Panc1 (cell line): ENCODE data around the gene KTN1. TPM values are rescaled to one million over a fixed set of nuclear protein-coding genes. Genes with fewer than 3 reads are reported as not detected.

Experiments used
- ATAC-seq: fragments of 200-7000 bp; cut with Tn5 transposase; 2 replicates; pipeline ENCODE4 v1.9.1; 2020; ENCODE audit warnings: mild to moderate bottlenecking, moderate library complexity
- BruUV-seq: library from RNA; stranded (reverse); fragments of 400-500 nt; replicated peaks from 2 replicates; lab custom pipeline; 2021; lab: Mats Ljungman, UMichigan
- CTCF ChIA-PET: fragments of 300-600 bp; sonication (Branson Sonifier 250); formaldehyde crosslinking; loops from one replicate; lab custom pipeline; 2022; ENCODE audit warnings: antibody characterized with exemption; lab: Charles Lee
- POLR2A ChIA-PET: fragments of 300-600 bp; sonication (Branson Sonifier 250); formaldehyde crosslinking; loops from one replicate; lab custom pipeline; 2022; ENCODE audit warnings: antibody characterized with exemption; lab: Charles Lee
- DNase-seq: peaks from one replicate; pipeline ENCODE4 v3.0.0-alpha.2; 2010; ENCODE audit warnings: low read depth, low spot score
- H3K27ac ChIP-seq: 2 replicates; pipeline ENCODE4 v1.5.1; 2011; ENCODE audit warnings: mild to moderate bottlenecking, low read length, inconsistent platforms
- H3K27me3 ChIP-seq: fragments of 200-500 bp; sonication (Bioruptor generic); 2 replicates; pipeline ENCODE4 v1.6.0; 2014; ENCODE audit warnings: low read length, inconsistent platforms; ENCODE audit not compliant: control insufficient read depth, insufficient read depth
- H3K36me3 ChIP-seq: fragments of 200-500 bp; sonication (Bioruptor generic); 2 replicates; pipeline ENCODE4 v1.5.1; 2014; ENCODE audit warnings: inconsistent platforms, mild to moderate bottlenecking, low read length, moderate library complexity; ENCODE audit not compliant: control insufficient read depth, insufficient read depth
- H3K4me1 ChIP-seq: 2 replicates; pipeline ENCODE4 v1.5.1; 2011; ENCODE audit warnings: inconsistent platforms, mild to moderate bottlenecking, low read length, moderate library complexity; ENCODE audit not compliant: control insufficient read depth, insufficient read depth
- H3K4me3 ChIP-seq, 2 experiments: 2 replicates each; pipeline ENCODE4 v1.5.1; 2011 to 2012; ENCODE audit warnings: low read depth in 2 of 2, low read length in 2 of 2, mild to moderate bottlenecking in 2 of 2, inconsistent platforms in 1 of 2, moderate library complexity in 1 of 2
- H3K9me3 ChIP-seq: fragments of 200-500 bp; sonication (Bioruptor generic); 2 replicates; pipeline ENCODE4 v1.5.1; 2014; ENCODE audit warnings: low read depth, mild to moderate bottlenecking, inconsistent platforms, low read length, moderate library complexity; ENCODE audit not compliant: control insufficient read depth, insufficient read depth
- POLR2AphosphoS5 ChIP-seq: IDR thresholded peaks from 2 replicates; pipeline ENCODE4 v1.6.1; 2012; ENCODE audit warnings: mild to moderate bottlenecking, low read depth, low read length, moderate library complexity
- REST ChIP-seq, 2 experiments: IDR thresholded peaks; 2 replicates each; pipeline ENCODE4 v1.6.1; 2011 to 2012; ENCODE audit warnings: low read depth in 2 of 2, control low read depth in 1 of 2, low read length in 1 of 2, mild to moderate bottlenecking in 1 of 2, moderate library complexity in 1 of 2; ENCODE audit not compliant: insufficient read depth in 1 of 2
- SIN3A ChIP-seq: IDR thresholded peaks from 2 replicates; pipeline ENCODE4 v1.6.1; 2012; ENCODE audit warnings: low read depth, mild to moderate bottlenecking, low read length, moderate library complexity, borderline replicate concordance; ENCODE audit not compliant: insufficient read depth
- TCF7L2 ChIP-seq: IDR thresholded peaks from 2 replicates; pipeline ENCODE4 v1.6.1; 2011; ENCODE audit warnings: mild to moderate bottlenecking, low read depth, low read length, inconsistent platforms
- in situ Hi-C: cut with HindIII; loops from 2 replicates; pipeline ENCODE4 v1.10.0; 2016; ENCODE audit warnings: low sequenced_read_pairs, low pct_unique_long_range_greater_than_20kb
- intact Hi-C: fragments of 100-400 bp; cut with micrococcal nuclease; formaldehyde crosslinking; loops from one replicate; pipeline ENCODE4 v1.10.0; 2022; ENCODE audit not compliant: unreplicated experiment
- total RNA-seq: library from RNA; stranded (reverse); gene quantifications from one replicate; pipeline ENCODE4 v1.2.1, GENCODE V29; 2021; ENCODE audit not compliant: unreplicated experiment
- TF ChIP-seq, protein P1 (sequence below): fragments of 450-650 bp; IDR thresholded peaks from 2 replicates; pipeline ENCODE4 v1.5.1; 2017; ENCODE audit warnings: mild to moderate bottlenecking

KTN1 gene
- total RNA-seq, 1 experiment from 2014 or later, result 310 TPM

- H3K36me3 ChIP-seq, result no peaks in the 10 kb centered on the region
Observed at GRCh38 chr14:55711175-55711811, 131.3 kb downstream of the KTN1 start.

GRCh38 chr14:55712491-55712890 lies 132.5 kb downstream of the KTN1 start:
- H3K4me1 ChIP-seq, result no peaks in the 10 kb centered on the region

More at GRCh38 chr14:55711175-55711811, 131.3 kb downstream of the KTN1 start:
- Histone ChIP-seq H3K4me1 (no peaks in the 10 kb centered on the region), H3K27ac (no peak overlapping the region), H3K27me3 (no peaks in the 10 kb centered on the region), H3K9me3 (no peaks in the 10 kb centered on the region), H3K4me3 (no peak overlapping the region)
- no peak for ATAC-seq
- ChIA-PET POLR2A (no interaction called here), CTCF (no interaction called here)
- TF ChIP-seq TCF7L2 (no peak), SIN3A (no peak), POLR2AphosphoS5 (no peak), REST (IDR thresholded peaks at IDR 0.05; ENCODE audit: insufficient read depth in 1 of 2, low read depth in 2 of 2, low read length in 1 of 2) (no peak)
- TF ChIP-seq, protein P1, sequence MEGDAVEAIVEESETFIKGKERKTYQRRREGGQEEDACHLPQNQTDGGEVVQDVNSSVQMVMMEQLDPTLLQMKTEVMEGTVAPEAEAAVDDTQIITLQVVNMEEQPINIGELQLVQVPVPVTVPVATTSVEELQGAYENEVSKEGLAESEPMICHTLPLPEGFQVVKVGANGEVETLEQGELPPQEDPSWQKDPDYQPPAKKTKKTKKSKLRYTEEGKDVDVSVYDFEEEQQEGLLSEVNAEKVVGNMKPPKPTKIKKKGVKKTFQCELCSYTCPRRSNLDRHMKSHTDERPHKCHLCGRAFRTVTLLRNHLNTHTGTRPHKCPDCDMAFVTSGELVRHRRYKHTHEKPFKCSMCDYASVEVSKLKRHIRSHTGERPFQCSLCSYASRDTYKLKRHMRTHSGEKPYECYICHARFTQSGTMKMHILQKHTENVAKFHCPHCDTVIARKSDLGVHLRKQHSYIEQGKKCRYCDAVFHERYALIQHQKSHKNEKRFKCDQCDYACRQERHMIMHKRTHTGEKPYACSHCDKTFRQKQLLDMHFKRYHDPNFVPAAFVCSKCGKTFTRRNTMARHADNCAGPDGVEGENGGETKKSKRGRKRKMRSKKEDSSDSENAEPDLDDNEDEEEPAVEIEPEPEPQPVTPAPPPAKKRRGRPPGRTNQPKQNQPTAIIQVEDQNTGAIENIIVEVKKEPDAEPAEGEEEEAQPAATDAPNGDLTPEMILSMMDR, result no peak
- DNase-seq, result no peak
- no TSS peak for BruUV-seq
- in situ Hi-C loops, result no loop called here
- intact Hi-C loops, result no loop called here

More at GRCh38 chr14:55712491-55712890, 132.5 kb downstream of the KTN1 start:
- Histone ChIP-seq H3K27ac (no peak overlapping the region), H3K36me3 (no peaks in the 10 kb centered on the region), H3K4me3 (no peak overlapping the region), H3K9me3 (no peaks in the 10 kb centered on the region), H3K27me3 (no peaks in the 10 kb centered on the region)
- in situ Hi-C loops, result no loop called here
- ChIA-PET POLR2A (no interaction called here), CTCF (no interaction called here)
- no TSS peak for BruUV-seq
- no peak for DNase-seq
- no peak for ATAC-seq
- intact Hi-C loops, result no loop called here
- TF ChIP-seq POLR2AphosphoS5 (no peak), TCF7L2 (no peak), REST (IDR thresholded peaks at IDR 0.05; ENCODE audit: insufficient read depth in 1 of 2, low read depth in 2 of 2, low read length in 1 of 2) (no peak), SIN3A (no peak)
- TF ChIP-seq, protein P1, result no peak
